ENCODE data around the gene SLC66A2.

GRCh38 chr18:79875531-79875919, 75.9 kb downstream of the SLC66A2 start:
- TF ChIP-seq CTCF (IDR thresholded peaks at IDR 0.05) (no peak), EZH2 (IDR thresholded peaks at IDR 0.05; ENCODE audit: borderline replicate concordance, insufficient read depth, low read depth, low read length, poor library complexity, severe bottlenecking) (no peak)

All from B cell (primary cell).